Measurements from ENCODE around the gene ABR.

The ABR gene

GRCh38 chr17:1043601-1044251, 136.1 kb downstream of the ABR start:
- DNase-seq, result no peak

GRCh38 chr17:1042486-1042885, 137.3 kb downstream of the ABR start:
- no peak for DNase-seq

- no peak for DNase-seq
Measured at GRCh38 chr17:1041746-1042145, 138.0 kb downstream of the ABR start.

- peak; percentile 75 for DNase-seq
Measured at GRCh38 chr17:1040216-1040600, 139.6 kb downstream of the ABR start.

- peak; percentile 75 for DNase-seq
Measured at GRCh38 chr17:1039511-1040215, 140.1 kb downstream of the ABR start.

- no peak for DNase-seq
Measured at GRCh38 chr17:1039123-1039507, 140.7 kb downstream of the ABR start.

- DNase-seq, result no peak
Measured at GRCh38 chr17:1038459-1039122, 141.2 kb downstream of the ABR start.

- DNase-seq, result no peak
Measured at GRCh38 chr17:1037238-1037879, 142.4 kb downstream of the ABR start.

- DNase-seq, result no peak
Measured at GRCh38 chr17:1036845-1037237, 142.9 kb downstream of the ABR start.

- no peak for DNase-seq
Measured at GRCh38 chr17:1036171-1036844, 143.5 kb downstream of the ABR start.

- DNase-seq, result no peak
Measured at GRCh38 chr17:1035546-1036170, 144.1 kb downstream of the ABR start.

GRCh38 chr17:1034652-1035210, 145.1 kb downstream of the ABR start:
- DNase-seq, result no peak

GRCh38 chr17:1033503-1033902, 146.3 kb downstream of the ABR start:
- no peak for DNase-seq

- no peak for DNase-seq
Measured at GRCh38 chr17:1032391-1032790, 147.4 kb downstream of the ABR start.

- DNase-seq, result peak; percentile 89
Measured at GRCh38 chr17:1031711-1032110, 148.1 kb downstream of the ABR start.

GRCh38 chr17:1030684-1031532, 148.9 kb downstream of the ABR start:
- DNase-seq, result peak; percentile 75

GRCh38 chr17:1029922-1030644, 149.7 kb downstream of the ABR start:
- no peak for DNase-seq

- DNase-seq, result no peak
Measured at GRCh38 chr17:1029196-1029921, 150.4 kb downstream of the ABR start.

GRCh38 chr17:1027044-1027443, 152.7 kb downstream of the ABR start:
- no peak for DNase-seq

GRCh38 chr17:1026599-1026975, 153.2 kb downstream of the ABR start:
- DNase-seq, result no peak

All from right forelimb (tissue), 1 donor.